ENCODE measurements around the gene HMX1.

Gene HMX1

GRCh38 chr4:8854931-8855330, 16.7 kb downstream of the HMX1 start:
- DNase-seq: no peak

- no peak for DNase-seq
Measured at GRCh38 chr4:8854016-8854415, 17.6 kb downstream of the HMX1 start.

- DNase-seq: no peak
Measured at GRCh38 chr4:8853249-8853648, 18.4 kb downstream of the HMX1 start.

GRCh38 chr4:8852118-8852704, 19.4 kb downstream of the HMX1 start:
- no peak for DNase-seq

- no peak for DNase-seq
Measured at GRCh38 chr4:8851321-8852117, 20.1 kb downstream of the HMX1 start.

GRCh38 chr4:8850830-8851188, 20.8 kb downstream of the HMX1 start:
- DNase-seq: no peak

- no peak for DNase-seq
Measured at GRCh38 chr4:8850074-8850829, 21.4 kb downstream of the HMX1 start.

GRCh38 chr4:8849266-8850073, 22.2 kb downstream of the HMX1 start:
- no peak for DNase-seq

GRCh38 chr4:8848507-8849265, 23.0 kb downstream of the HMX1 start:
- DNase-seq: no peak

GRCh38 chr4:8847764-8848163, 23.9 kb downstream of the HMX1 start:
- DNase-seq: no peak

- DNase-seq: no peak
Measured at GRCh38 chr4:8847331-8847730, 24.3 kb downstream of the HMX1 start.

GRCh38 chr4:8846826-8847225, 24.8 kb downstream of the HMX1 start:
- DNase-seq: no peak

GRCh38 chr4:8846046-8846720, 25.5 kb downstream of the HMX1 start:
- no peak for DNase-seq

GRCh38 chr4:8844976-8845690, 26.5 kb downstream of the HMX1 start:
- DNase-seq: no peak

GRCh38 chr4:8843597-8843996, 28.0 kb downstream of the HMX1 start:
- DNase-seq: no peak

- DNase-seq: no peak
Measured at GRCh38 chr4:8842614-8843013, 29.0 kb downstream of the HMX1 start.

GRCh38 chr4:8841678-8842268, 29.9 kb downstream of the HMX1 start:
- no peak for DNase-seq

GRCh38 chr4:8840816-8841455, 30.7 kb downstream of the HMX1 start:
- DNase-seq: no peak

- no peak for DNase-seq
Measured at GRCh38 chr4:8840006-8840793, 31.4 kb downstream of the HMX1 start.

All from CD4-positive, alpha-beta T cell treated with Interleukin-6 for 4 hours (primary cell).